ENCODE results near the gene PRDM2. TPM values are rescaled to one million over a fixed set of nuclear protein-coding genes. Genes with fewer than 3 reads are reported as not detected.
"Not testable (repeated sequence)": the region's sequence is repeated elsewhere in the genome, so short reads cannot be mapped to it uniquely, and the experiment has no call there.

The PRDM2 gene
- total RNA-seq, 2 experiments from 2014 or later, result 41.7 to 44.6 TPM

DNA sequence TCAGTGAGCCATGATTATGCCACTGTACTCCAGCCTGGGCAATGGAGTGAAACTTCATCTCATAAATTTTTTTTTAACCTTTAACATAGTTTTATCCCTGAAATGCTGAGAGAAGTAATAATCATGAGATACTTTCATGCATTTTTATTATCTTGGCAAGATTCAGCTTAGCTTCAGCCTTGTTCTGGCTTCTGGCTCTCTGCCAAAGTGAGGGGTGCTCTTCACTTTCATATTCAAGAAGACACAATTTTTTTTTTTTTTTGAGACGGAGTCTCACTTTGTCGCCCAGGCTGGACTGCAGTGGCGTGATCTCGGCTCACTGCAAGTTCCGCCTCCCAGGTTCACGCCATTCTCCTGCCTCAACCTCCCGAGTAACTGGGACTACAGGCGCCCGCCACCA is 19.4 kb upstream of the PRDM2 start:
- peaks cover 14% of the 10 kb centered on the region for H3K27me3 Mint-ChIP-seq
- CTCF ChIA-PET; H3K4me1 Mint-ChIP-seq (ENCODE audit: low read depth); DNase-seq; H3K4me3 Mint-ChIP-seq; POLR2A ChIA-PET; intact Hi-C loops (cut with micrococcal nuclease); H3K9me3 Mint-ChIP-seq; H3K36me3 Mint-ChIP-seq; H3K27ac Mint-ChIP-seq: not testable (repeated sequence)

DNA sequence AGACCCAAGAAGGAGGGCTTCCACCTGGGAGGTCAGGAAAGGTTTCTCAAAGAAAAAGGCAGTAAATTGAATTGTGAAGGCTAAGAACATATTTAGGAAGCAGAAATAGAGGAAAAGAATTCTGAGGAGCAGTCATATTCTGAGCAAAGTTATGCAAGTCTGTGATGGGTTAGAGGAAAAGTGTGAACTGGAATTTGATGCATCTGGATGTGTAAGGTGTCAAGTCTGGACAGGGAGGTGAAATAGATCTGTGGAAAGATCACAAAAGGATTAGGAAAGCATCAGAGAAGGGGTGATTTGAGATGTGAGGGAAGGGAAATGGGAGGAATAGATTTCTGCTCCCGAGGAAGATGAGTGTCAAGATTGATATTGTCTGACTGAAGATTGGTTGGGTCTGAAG is 18.1 kb upstream of the PRDM2 start:
- no peak overlapping the region for H3K4me3 Mint-ChIP-seq
- ChIA-PET POLR2A (no interaction called here), CTCF (no interaction called here)
- intact Hi-C loops (cut with micrococcal nuclease), result no loop called here
- no peak overlapping the region for H3K27ac Mint-ChIP-seq
- peaks cover 10% of the 10 kb centered on the region for H3K27me3 Mint-ChIP-seq
- no peaks in the 10 kb centered on the region for H3K4me1 Mint-ChIP-seq (ENCODE audit: low read depth)
- H3K36me3 Mint-ChIP-seq, result no peaks in the 10 kb centered on the region
- H3K9me3 Mint-ChIP-seq, result no peaks in the 10 kb centered on the region
- no peak for DNase-seq

DNA sequence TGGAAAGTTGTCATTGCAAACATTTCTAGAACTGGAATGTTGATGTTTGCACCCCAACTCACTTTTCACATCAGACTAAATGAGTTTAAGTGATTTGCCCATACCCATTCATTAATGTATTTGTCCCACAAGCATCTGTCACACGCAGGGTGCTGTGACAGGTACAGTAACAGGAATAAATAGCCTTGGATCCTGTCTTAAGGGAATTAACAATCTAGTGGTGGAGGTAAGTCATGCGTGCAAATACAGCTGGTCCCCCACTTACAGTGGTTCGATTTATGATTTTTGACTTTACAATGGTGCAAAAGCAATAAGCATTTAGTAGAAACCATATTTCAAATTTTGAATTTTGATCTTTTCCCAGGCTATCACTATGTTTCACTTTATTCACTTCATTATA is 17.5 kb upstream of the PRDM2 start:
- intact Hi-C loops (cut with micrococcal nuclease), result no loop called here
- Mint-ChIP-seq H3K4me1 (ENCODE audit: low read depth) (no peaks in the 10 kb centered on the region), H3K9me3 (no peaks in the 10 kb centered on the region), H3K27ac (no peak overlapping the region), H3K27me3 (peaks cover 10% of the 10 kb centered on the region), H3K36me3 (no peaks in the 10 kb centered on the region), H3K4me3 (no peak overlapping the region)
- no peak for DNase-seq
- ChIA-PET POLR2A (no interaction called here), CTCF (interaction anchor here (0.7 kb wide), 1 partner anchor 148 kb away, joined by 3 read pairs; no protein-coding TSS in a partner anchor)

DNA sequence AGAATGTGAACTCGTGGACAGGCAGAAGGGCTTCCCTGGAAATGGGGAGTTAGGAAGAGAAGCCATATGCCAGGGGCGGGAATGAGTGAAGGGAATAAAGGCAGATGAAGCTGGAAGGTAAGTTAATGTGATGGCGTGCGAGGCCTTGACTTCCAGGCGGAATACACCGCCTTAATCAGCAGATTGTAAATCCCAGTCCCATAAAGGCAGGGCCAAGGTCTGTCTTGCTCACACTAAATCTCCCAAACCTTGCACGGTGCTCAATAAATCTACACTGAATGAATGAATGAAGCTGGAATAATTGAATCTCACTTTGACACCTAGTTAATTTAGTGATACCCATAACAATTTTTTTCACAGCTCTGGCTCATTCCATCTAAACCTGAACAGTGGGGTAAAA is 16.8 kb upstream of the PRDM2 start:
- CTCF ChIA-PET, result no interaction called here
- DNase-seq, result no peak
- POLR2A ChIA-PET, result no interaction called here
- peaks cover 9% of the 10 kb centered on the region for H3K27me3 Mint-ChIP-seq
- H3K27ac Mint-ChIP-seq, result no peak overlapping the region
- H3K9me3 Mint-ChIP-seq, result no peaks in the 10 kb centered on the region
- no peaks in the 10 kb centered on the region for H3K4me1 Mint-ChIP-seq (ENCODE audit: low read depth)
- H3K4me3 Mint-ChIP-seq, result no peak overlapping the region
- intact Hi-C loops (cut with micrococcal nuclease), result no loop called here
- no peaks in the 10 kb centered on the region for H3K36me3 Mint-ChIP-seq

DNA sequence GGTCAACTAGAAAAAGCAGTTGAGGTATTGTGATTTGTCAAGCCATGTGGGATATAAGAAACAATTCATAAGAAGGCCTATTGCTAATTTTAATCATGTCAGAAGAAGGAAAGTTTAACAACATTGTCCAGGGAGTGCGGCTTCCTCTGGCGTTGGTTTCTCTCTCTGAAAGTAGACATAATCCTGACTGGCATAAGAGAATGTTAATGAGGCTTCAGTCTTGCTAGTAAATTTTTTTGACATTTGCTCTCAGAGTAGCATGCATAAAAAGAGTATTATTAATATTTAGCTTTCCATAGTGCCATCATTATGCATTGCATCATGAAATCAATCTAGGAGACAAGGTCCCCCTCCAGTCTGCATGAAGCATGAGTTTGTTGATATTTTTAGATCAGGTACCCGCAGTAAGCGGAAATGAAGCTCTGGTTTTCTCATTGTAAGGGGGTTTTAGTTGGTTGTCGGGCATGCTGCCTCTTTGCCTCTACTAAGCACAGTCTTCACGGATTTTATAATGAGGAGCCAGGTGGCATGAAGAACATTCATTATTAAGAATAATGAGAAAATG is 12.8 kb upstream of the PRDM2 start:
- Mint-ChIP-seq H3K4me1 (ENCODE audit: low read depth) (no peaks in the 10 kb centered on the region), H3K4me3 (no peak overlapping the region), H3K9me3 (peaks cover 2% of the 10 kb centered on the region), H3K27ac (no peak overlapping the region), H3K36me3 (no peaks in the 10 kb centered on the region), H3K27me3 (peaks cover 1% of the 10 kb centered on the region)
- intact Hi-C loops (cut with micrococcal nuclease), result no loop called here
- POLR2A ChIA-PET, result no interaction called here
- DNase-seq, result no peak
- CTCF ChIA-PET, result no interaction called here

DNA sequence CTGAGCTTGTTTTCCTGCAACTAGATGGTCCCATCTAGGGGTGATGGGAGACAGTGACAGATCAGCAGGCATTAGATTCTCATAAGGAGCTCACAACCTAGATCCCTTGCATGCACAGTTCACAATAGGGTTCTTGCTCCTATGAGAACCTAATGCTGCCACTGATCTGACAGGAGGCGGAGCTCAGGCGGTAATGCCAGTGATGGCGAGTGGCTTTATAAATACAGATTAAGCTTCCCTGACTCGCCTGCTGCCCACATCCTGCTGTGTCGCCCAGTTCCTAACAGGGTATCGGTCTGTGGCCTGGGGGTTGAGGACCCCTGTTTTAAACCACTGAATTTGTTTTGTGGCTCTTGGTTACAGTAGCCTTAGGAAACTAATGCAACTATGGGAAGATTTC is 6.9 kb upstream of the PRDM2 start:
- H3K9me3 Mint-ChIP-seq; H3K4me3 Mint-ChIP-seq; DNase-seq; H3K36me3 Mint-ChIP-seq; H3K27me3 Mint-ChIP-seq; intact Hi-C loops (cut with micrococcal nuclease); POLR2A ChIA-PET; H3K4me1 Mint-ChIP-seq (ENCODE audit: low read depth); H3K27ac Mint-ChIP-seq: not testable (repeated sequence)
- CTCF ChIA-PET, result interaction anchor here (0.6 to 1.3 kb wide), 5 partner anchors 10 to 136 kb away, joined by 3 to 4 read pairs (median 3); no protein-coding TSS in a partner anchor

DNA sequence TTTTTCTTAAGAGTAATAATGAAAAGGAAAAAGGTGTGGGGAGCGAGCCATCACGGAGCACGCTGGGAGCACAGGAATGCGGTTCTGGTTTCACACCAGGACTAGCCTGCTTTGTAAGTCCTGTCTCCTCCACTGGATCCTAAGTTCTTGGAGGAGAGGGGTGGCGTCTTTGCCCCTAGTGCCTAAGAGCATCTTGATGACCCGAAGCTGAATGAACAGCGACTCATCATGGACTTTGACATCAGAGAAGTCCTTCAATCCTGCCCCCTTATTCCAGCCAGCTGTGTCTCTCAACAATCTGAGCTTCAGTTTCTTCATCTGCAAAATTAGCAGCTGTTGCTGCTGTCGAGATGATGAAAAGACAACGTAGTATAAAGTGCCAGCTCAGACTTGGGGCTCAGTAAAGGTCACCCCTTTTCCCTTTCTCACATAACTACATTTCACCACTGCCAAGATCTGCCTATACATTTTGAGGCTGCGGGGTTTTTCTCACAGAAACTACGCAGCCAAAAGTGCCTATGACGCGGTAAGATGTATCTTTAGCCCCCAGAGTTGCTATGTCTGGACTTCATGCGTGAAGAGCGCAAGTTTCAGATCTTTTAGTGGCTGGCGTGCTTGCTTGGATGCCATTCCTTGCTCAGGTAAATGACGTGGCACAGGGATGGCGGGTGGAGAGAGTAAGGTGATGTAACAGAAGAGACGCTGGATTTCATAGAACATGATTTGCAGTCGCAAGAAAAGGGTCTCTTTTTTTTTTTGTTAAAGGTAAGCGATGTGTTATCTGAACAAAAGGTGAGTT is 4.9 kb upstream of the PRDM2 start:
- H3K4me1 Mint-ChIP-seq (ENCODE audit: low read depth), result peaks cover 12% of the 10 kb centered on the region
- POLR2A ChIA-PET, result no interaction called here

DNA sequence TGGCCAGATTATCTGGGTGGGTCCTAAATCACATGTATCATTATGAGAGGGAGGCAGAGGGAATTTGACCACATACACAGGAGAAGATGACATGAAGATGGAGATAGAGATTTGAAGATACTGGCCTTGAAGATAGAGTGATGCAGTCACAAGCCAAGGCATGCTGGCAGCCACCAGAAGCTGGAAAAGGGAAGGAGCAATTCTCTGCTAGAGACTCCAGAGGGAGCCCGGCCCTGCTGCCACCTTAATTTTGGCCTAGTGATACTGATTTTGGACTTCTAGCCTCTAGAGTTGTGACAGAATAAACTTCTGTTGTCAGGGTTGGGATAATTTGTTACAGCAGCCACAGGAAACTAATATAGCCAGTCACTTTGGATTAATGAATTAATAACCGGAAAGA is 2.2 kb upstream of the PRDM2 start:
- H3K36me3 Mint-ChIP-seq, result peaks cover 9% of the 10 kb centered on the region
- H3K4me1 Mint-ChIP-seq (ENCODE audit: low read depth), result peaks cover 29% of the 10 kb centered on the region

More for the DNA sequence above, 4.9 kb upstream of the PRDM2 start:
- CTCF ChIA-PET, result interaction anchor here (1.8 kb wide), 1 partner anchor 31 kb away, joined by 10 read pairs; no protein-coding TSS in a partner anchor
- Mint-ChIP-seq H3K27me3 (peaks cover 8% of the 10 kb centered on the region), H3K36me3 (peaks cover 4% of the 10 kb centered on the region), H3K9me3 (peaks cover 4% of the 10 kb centered on the region), H3K27ac (no peak overlapping the region), H3K4me3 (no peak overlapping the region)
- intact Hi-C loops (cut with micrococcal nuclease), result no loop called here
- no peak for DNase-seq

DNA sequence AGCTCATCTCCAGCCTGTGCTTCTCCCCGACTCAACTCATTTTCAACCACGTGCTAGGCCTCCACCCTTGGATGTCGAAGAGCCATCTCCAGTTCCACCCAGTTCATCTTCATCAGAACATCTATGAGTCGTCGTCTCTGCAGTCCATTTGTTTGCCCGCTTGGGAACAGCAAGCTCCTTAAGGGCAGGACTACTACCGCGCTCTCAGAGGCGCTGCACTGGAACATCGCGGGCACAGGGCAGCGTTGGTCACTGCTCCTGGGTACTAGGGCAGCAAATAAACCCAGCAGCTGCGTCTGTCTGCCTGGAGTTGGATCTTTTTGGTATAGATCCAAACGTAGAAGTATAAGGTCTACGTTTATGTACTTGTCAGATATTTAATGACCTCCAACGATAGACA is 478 bp upstream of the PRDM2 start:
- POLR2A ChIA-PET, result interaction anchor here (0.9 to 1.0 kb wide), 2 partner anchors 31 to 52 kb away, joined by 3 to 5 read pairs; no protein-coding TSS in a partner anchor
- Mint-ChIP-seq H3K4me1 (ENCODE audit: low read depth) (peaks cover 36% of the 10 kb centered on the region), H3K36me3 (peaks cover 10% of the 10 kb centered on the region), H3K27ac (peak overlapping the region; percentile 76), H3K9me3 (peaks cover 4% of the 10 kb centered on the region), H3K27me3 (no peaks in the 10 kb centered on the region), H3K4me3 (peak overlapping the region; percentile 76)
- peak; percentile 29 for DNase-seq
- CTCF ChIA-PET, result interaction anchor here (1.1 to 2.3 kb wide), 3 partner anchors 26 to 108 kb away, joined by 3 to 7 read pairs (median 6); no protein-coding TSS in a partner anchor
- intact Hi-C loops (cut with micrococcal nuclease), result no loop called here

More for the DNA sequence above, 2.2 kb upstream of the PRDM2 start:
- Mint-ChIP-seq H3K4me3 (no peak overlapping the region), H3K27me3 (peaks cover 4% of the 10 kb centered on the region), H3K9me3 (peaks cover 4% of the 10 kb centered on the region), H3K27ac (no peak overlapping the region)
- DNase-seq, result peak; percentile 41
- CTCF ChIA-PET, result interaction anchor here (0.9 to 2.3 kb wide), 2 partner anchors 28 to 52 kb away, joined by 3 to 7 read pairs; no protein-coding TSS in a partner anchor
- intact Hi-C loops (cut with micrococcal nuclease), result no loop called here
- POLR2A ChIA-PET, result no interaction called here

DNA sequence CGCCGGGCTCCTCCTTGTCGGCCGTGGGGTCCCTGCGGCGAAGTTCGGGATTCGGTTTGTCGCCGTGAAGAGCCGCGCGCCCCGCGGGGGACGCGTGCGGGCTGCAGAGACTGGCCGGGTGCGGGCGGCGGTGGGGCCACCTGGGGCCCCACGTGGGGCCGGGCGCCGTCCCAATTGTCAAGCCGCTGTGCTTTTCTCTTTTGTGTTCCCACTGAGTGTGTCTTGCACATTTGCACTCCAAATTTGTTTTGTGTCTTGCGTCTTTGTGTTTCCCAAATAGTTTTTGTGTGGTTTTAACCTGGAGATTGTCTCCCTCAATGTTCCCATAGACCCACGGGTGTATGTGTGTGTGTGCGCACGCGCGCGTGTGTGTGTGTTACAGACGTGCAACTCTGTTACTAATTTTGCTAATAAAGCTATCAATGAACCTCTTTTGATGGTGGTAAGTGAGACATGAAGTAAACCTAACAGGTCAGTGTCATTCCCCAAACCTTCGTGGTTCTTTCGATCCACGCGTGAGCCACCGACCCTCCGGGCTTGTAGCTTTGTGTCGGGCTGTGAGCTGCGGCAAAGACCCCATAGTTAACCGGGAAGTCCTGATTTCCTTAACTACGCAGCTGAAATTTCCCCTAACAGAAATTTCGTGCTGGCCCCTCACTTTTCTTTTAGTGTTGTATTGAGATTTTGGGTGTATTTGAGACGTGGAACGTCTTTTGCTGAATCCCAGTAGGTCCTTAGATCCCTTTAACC is 708 bp downstream of the PRDM2 start:
- Mint-ChIP-seq H3K4me3 (peak overlapping the region; percentile 91), H3K27ac (peak overlapping the region; percentile 97), H3K4me1 (ENCODE audit: low read depth) (peaks cover 47% of the 10 kb centered on the region), H3K9me3 (peaks cover 4% of the 10 kb centered on the region), H3K36me3 (peaks cover 12% of the 10 kb centered on the region), H3K27me3 (no peaks in the 10 kb centered on the region)
- CTCF ChIA-PET, result interaction anchor here (1.6 to 4.2 kb wide), 2 partner anchors 25 to 30 kb away, joined by 3 to 28 read pairs; no protein-coding TSS in a partner anchor
- intact Hi-C loops (cut with micrococcal nuclease), result no loop called here
- peak; percentile 54 for DNase-seq
- POLR2A ChIA-PET, result interaction anchor here (0.6 to 3.0 kb wide), 4 partner anchors 30 to 55 kb away, joined by 3 to 22 read pairs (median 3); no protein-coding TSS in a partner anchor

DNA sequence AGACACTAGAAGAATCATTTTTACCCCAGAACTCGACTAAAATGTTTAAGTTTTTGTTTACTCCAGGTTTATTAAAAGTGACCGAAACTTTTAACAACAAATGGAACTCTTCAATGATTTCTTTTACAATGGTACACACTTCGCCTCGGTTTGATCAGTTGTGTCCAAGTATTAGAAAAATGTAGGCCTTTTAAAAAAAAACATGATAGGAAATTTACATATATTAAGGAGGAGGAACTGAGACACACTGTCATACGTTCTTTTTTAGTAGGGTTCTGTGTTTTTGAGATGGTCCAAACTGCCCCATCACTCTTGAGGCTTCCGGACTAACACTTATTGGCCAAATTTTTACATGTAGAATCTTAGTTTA is 1.3 kb downstream of the PRDM2 start:
- Mint-ChIP-seq H3K27me3 (no peaks in the 10 kb centered on the region), H3K27ac (peak overlapping the region; percentile 97), H3K9me3 (peaks cover 4% of the 10 kb centered on the region), H3K36me3 (peaks cover 15% of the 10 kb centered on the region), H3K4me3 (peak overlapping the region; percentile 91), H3K4me1 (ENCODE audit: low read depth) (peaks cover 51% of the 10 kb centered on the region)
- POLR2A ChIA-PET, result interaction anchor here (0.6 to 3.0 kb wide), 5 partner anchors 29 to 251 kb away, joined by 3 to 22 read pairs (median 3); no protein-coding TSS in a partner anchor
- DNase-seq, result no peak
- CTCF ChIA-PET, result interaction anchor here (1.6 to 4.2 kb wide), 2 partner anchors 24 to 29 kb away, joined by 3 to 28 read pairs; no protein-coding TSS in a partner anchor
- intact Hi-C loops (cut with micrococcal nuclease), result no loop called here
